IMR-90 (cell line): ENCODE measurements around the gene C1orf159.

Experiments used
- BHLHE40 ChIP-seq: fragments of 150-350 bp; IDR thresholded peaks from 2 replicates; pipeline ENCODE4 v1.6.1; 2016; ENCODE audit warnings: mild to moderate bottlenecking, low read depth, low read length
- CEBPB ChIP-seq: IDR thresholded peaks from 2 replicates; pipeline ENCODE4 v1.6.1; 2012; ENCODE audit warnings: low read depth, low read length, improper control_type of control experiment
- CHD1 ChIP-seq: IDR thresholded peaks from 2 replicates; pipeline ENCODE4 v1.6.1; 2012; ENCODE audit warnings: low read depth, low read length, improper control_type of control experiment
- CTCF ChIP-seq: conservative IDR thresholded peaks from 2 replicates; pipeline ENCODE4 v1.5.1; 2012; ENCODE audit warnings: mild to moderate bottlenecking, low read depth, low read length, improper control_type of control experiment
- ELK1 ChIP-seq: fragments of 150-350 bp; IDR thresholded peaks from 2 replicates; pipeline ENCODE4 v1.6.1; 2016; ENCODE audit warnings: low read depth, mild to moderate bottlenecking, low read length, moderate library complexity, borderline replicate concordance
- FOS ChIP-seq: fragments of 150-350 bp; IDR thresholded peaks from 2 replicates; pipeline ENCODE4 v1.6.1; 2016; ENCODE audit warnings: low read depth, low read length
- NFE2L2 ChIP-seq: fragments of 150-350 bp; IDR thresholded peaks from 2 replicates; pipeline ENCODE4 v1.6.1; 2016; ENCODE audit warnings: low read depth, mild to moderate bottlenecking, low read length
- POLR2A ChIP-seq: IDR thresholded peaks from 2 replicates; pipeline ENCODE4 v1.6.1; 2012; ENCODE audit warnings: mild to moderate bottlenecking, low read depth, low read length
- RCOR1 ChIP-seq: IDR thresholded peaks from 2 replicates; pipeline ENCODE4 v1.6.1; 2012; ENCODE audit warnings: mild to moderate bottlenecking, low read length, improper control_type of control experiment; ENCODE audit not compliant: insufficient replicate concordance
- RFX5 ChIP-seq: IDR thresholded peaks from 2 replicates; pipeline ENCODE4 v1.8.0; 2012; ENCODE audit warnings: low read depth, mild to moderate bottlenecking, low read length, moderate library complexity
- SMC3 ChIP-seq: fragments of 150-350 bp; IDR thresholded peaks from 2 replicates; pipeline ENCODE4 v1.6.1; 2016; ENCODE audit warnings: low read depth, mild to moderate bottlenecking, antibody characterized with exemption, low read length, moderate library complexity
- USF2 ChIP-seq: fragments of 150-350 bp; IDR thresholded peaks from 2 replicates; pipeline ENCODE4 v1.6.1; 2017; ENCODE audit warnings: mild to moderate bottlenecking, antibody characterized with exemption, low read length, low read depth

GRCh38 chr1:1060281-1061000 lies 55.4 kb downstream of the C1orf159 start:
- TF ChIP-seq CTCF (no peak), POLR2A (no peak), RFX5 (no peak), NFE2L2 (no peak), BHLHE40 (no peak), CEBPB (no peak), CHD1 (no peak), RCOR1 (no peak), USF2 (no peak), FOS (no peak), ELK1 (no peak), SMC3 (no peak)
